ENCODE data around the gene SMIM41. TPM values are rescaled to one million over a fixed set of nuclear protein-coding genes. Genes with fewer than 3 reads are reported as not detected.

SMIM41 gene
- total and polyA plus RNA-seq, 10 of the 15 experiments (the other 5 are each of a cell fraction or from before 2014, with no cell fraction given) = not detected

DNA sequence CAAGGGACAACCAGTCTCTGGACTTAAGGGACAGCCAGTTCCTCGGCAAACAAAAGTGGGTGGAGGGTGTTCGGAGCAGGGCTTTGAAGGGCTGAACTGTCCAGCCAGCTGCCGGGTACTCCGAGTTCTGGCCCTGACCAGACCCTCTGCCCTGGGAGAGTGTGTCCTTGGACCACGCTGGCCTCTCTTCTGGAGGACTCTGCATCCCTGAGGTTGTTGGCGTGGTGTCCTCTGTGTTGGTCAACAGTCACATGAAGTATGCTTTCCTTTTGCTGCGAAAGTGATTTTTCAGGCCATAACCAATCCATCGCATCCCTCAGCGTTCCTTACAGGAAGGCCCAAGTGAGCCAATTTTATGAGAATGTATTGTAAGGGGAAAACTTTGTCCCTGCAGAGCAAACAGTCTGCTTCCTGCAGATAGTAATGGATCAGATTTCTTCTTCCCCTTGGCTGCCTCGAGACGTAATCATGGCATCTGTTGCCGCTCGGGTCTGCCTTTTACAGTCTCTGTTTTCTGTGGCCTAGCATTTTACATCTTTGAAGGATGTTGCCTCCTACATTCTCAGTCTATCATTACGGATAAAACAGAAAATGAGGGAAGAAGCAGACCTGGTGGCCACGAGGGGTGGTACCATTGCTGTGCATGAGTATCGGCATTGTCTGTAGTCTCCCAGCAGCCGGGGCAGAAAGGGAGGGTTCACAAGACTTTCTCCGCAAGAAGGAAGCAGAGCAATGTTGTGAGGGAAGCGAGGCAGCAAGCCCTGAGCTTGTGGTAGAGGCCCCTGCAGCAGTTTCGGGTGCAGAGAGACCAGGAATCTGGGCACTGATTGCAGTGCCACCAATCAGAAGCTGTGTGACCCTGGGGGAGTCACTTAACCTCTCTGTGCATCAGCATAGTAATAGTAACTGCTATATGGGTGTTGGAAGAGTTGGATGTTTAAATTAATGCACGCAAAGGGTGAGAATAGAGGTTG is 47.4 kb downstream of the SMIM41 start (continued):
- TF ChIP-seq ESRRA (IDR thresholded peaks at IDR 0.05; ENCODE audit: low read length) = no peak
- no peak for TF ChIP-seq NFXL1 (IDR thresholded peaks at IDR 0.05; ENCODE audit: borderline replicate concordance)
- TF ChIP-seq, protein P1, sequence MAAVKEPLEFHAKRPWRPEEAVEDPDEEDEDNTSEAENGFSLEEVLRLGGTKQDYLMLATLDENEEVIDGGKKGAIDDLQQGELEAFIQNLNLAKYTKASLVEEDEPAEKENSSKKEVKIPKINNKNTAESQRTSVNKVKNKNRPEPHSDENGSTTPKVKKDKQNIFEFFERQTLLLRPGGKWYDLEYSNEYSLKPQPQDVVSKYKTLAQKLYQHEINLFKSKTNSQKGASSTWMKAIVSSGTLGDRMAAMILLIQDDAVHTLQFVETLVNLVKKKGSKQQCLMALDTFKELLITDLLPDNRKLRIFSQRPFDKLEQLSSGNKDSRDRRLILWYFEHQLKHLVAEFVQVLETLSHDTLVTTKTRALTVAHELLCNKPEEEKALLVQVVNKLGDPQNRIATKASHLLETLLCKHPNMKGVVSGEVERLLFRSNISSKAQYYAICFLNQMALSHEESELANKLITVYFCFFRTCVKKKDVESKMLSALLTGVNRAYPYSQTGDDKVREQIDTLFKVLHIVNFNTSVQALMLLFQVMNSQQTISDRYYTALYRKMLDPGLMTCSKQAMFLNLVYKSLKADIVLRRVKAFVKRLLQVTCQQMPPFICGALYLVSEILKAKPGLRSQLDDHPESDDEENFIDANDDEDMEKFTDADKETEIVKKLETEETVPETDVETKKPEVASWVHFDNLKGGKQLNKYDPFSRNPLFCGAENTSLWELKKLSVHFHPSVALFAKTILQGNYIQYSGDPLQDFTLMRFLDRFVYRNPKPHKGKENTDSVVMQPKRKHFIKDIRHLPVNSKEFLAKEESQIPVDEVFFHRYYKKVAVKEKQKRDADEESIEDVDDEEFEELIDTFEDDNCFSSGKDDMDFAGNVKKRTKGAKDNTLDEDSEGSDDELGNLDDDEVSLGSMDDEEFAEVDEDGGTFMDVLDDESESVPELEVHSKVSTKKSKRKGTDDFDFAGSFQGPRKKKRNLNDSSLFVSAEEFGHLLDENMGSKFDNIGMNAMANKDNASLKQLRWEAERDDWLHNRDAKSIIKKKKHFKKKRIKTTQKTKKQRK (IDR thresholded peaks at IDR 0.05; ENCODE audit: low read depth, low read length) = no peak
- no peak for TF ChIP-seq SREBF1 (IDR thresholded peaks at IDR 0.05; ENCODE audit: low read length)
- TF ChIP-seq ETV6 (conservative IDR thresholded peaks at IDR 0.05 in 1 of 2, IDR thresholded peaks at IDR 0.05 in 1 of 2; ENCODE audit: borderline replicate concordance in 1 of 2, low read depth in 1 of 2) = no peak
